Smooth muscle cell (in vitro differentiated cells): Measurements from ENCODE around the gene POC1A. TPM values are rescaled to one million over a fixed set of nuclear protein-coding genes. Genes with fewer than 3 reads are reported as not detected.
A peak's percentile ranks its signal among the peaks of the same experiment; 100 is the strongest.

Experiments
- DNase-seq: peaks from one replicate; lab custom pipeline; 2025; ENCODE audit not compliant: unreplicated experiment; lab: John Stamatoyannopoulos, UW
- H2AFZ ChIP-seq: fragments of 200-600 bp; sonication (generic); 2 replicates; pipeline ENCODE4 v1.6.0; 2016; ENCODE audit warnings: antibody characterized with exemption, low read depth, mild to moderate bottlenecking
- H3F3A ChIP-seq: fragments of 200-600 bp; sonication (generic); 2 replicates; pipeline ENCODE4 v1.6.0; 2017; ENCODE audit warnings: antibody characterized with exemption, low read depth
- H3K27ac ChIP-seq: fragments of 200-600 bp; sonication (generic); 2 replicates; pipeline ENCODE4 v1.5.1; 2016; ENCODE audit warnings: low read depth, mild to moderate bottlenecking
- H3K27me3 ChIP-seq: fragments of 200-600 bp; sonication (generic); 2 replicates; pipeline ENCODE4 v1.6.1; 2016; ENCODE audit warnings: low read depth, mild to moderate bottlenecking
- H3K36me3 ChIP-seq: fragments of 200-600 bp; sonication (generic); 2 replicates; pipeline ENCODE4 v1.5.1; 2016; ENCODE audit warnings: low read depth
- H3K4me1 ChIP-seq: fragments of 200-600 bp; sonication (generic); 2 replicates; pipeline ENCODE4 v1.5.1; 2016; ENCODE audit warnings: low read depth
- H3K4me2 ChIP-seq: fragments of 200-600 bp; sonication (generic); 2 replicates; pipeline ENCODE4 v1.6.0; 2016; ENCODE audit warnings: mild to moderate bottlenecking
- H3K4me3 ChIP-seq: fragments of 200-600 bp; sonication (generic); 2 replicates; pipeline ENCODE4 v1.5.1; 2016; ENCODE audit warnings: mild to moderate bottlenecking
- H3K79me2 ChIP-seq: fragments of 200-600 bp; sonication (generic); 2 replicates; pipeline ENCODE4 v1.6.0; 2016; ENCODE audit warnings: low read depth, mild to moderate bottlenecking
- H3K9ac ChIP-seq: fragments of 200-600 bp; sonication (generic); 2 replicates; pipeline ENCODE4 v1.6.0; 2016; ENCODE audit warnings: low read depth
- H3K9me3 ChIP-seq: fragments of 200-600 bp; sonication (generic); replicated peaks from 2 replicates; pipeline ENCODE4 v1.5.1; 2016; ENCODE audit warnings: low read depth
- H4K20me1 ChIP-seq: fragments of 200-600 bp; sonication (generic); 2 replicates; pipeline ENCODE4 v1.6.0; 2016; ENCODE audit warnings: low read depth
- CTCF ChIP-seq: fragments of 200-600 bp; sonication (generic); IDR thresholded peaks from 2 replicates; pipeline ENCODE4 v1.5.1; 2017; ENCODE audit warnings: borderline replicate concordance, mild to moderate bottlenecking, antibody characterized with exemption; ENCODE audit not compliant: insufficient read depth, poor library complexity, severe bottlenecking
- WGBS: methylation state at CpG from one replicate; pipeline ENCODE4 v1.1.7; 2016; ENCODE audit warnings: low lambda C conversion rate; 5-methylcytosine and 5-hydroxymethylcytosine counted together
- polyA plus RNA-seq: library from polyadenylated mRNA; unstranded; fragments of >200 nt; fragmentation: Nextera tagmentation; extraction: Ambion mirVana; gene quantifications from 2 replicates; pipeline ENCODE4 v1.2.1, GENCODE V29; 2016
- total RNA-seq: library from RNA; depleted of rRNA; stranded (reverse); fragments of >200 nt; gene quantifications from 2 replicates; pipeline ENCODE4 v1.2.3, GENCODE V29; 2014

POC1A gene
- 1.8 and 3.2 TPM in 2 replicates for total RNA-seq
- polyA plus RNA-seq, result 7.6 and 7.9 TPM in 2 replicates

DNA sequence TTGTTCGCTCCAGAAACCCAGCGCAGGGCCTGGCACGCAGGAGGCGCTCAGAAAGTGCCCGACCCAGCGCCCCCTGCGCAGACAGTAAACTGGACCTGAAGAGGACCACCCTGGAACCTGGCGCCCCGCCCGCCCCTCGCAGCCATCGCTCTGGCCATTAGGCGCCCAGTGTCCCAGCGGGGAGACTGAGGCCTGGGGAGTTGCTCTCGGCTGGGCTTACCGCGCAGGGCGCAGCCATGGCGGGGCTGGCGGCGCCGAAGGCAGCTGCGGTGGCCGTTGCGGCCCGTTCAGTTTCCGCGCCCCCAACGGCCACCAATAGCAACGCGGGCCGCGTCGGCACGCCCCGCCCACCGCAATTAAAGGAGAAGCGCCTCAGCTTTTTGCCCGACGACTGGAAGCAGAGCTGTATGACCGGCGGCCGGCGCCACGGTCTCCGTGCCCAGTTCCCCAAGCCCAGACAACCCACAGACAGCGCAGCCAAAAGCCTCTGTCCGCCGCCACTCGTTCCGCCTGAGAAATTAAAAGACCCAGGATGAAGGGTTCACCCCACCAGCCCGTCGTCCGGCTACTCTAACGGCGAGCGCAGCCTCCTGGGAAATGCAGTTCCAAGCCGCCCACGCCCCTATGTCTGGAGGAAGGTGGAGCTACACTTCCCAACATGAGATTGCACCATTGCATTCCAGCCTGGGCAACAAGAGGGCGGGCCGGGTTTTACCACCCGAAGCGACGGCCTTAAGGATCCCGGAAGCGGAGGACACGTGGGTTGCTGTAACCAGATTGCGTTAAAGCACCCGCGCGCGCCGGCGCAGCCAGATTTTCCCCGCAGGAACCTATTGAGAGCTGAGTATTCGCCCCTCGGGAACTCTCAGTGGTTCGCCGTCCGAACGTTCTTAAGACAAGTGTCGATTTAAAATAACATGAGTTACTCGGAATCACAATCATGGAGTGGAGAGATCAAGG, at the start of gene POC1A:
POC1A (minus strand) TSS at position 289 of the 960 bp plus-strand sequence; CDS start at position 238, 51 bp downstream.
- Histone ChIP-seq H3K27ac (peak within 1 kb of the TSS; percentile 82), H3K36me3 (no peaks in the 10 kb centered on the region), H3F3A (no peaks in the 10 kb centered on the region), H3K4me1 (peaks cover 4% of the 10 kb centered on the region), H4K20me1 (no peaks in the 10 kb centered on the region), H2AFZ (peak within 1 kb of the TSS; percentile 95), H3K27me3 (no peaks in the 10 kb centered on the region), H3K79me2 (peaks cover 13% of the 10 kb centered on the region), H3K4me3 (peak within 1 kb of the TSS; percentile 80), H3K9me3 (no peaks in the 10 kb centered on the region), H3K9ac (peak within 1 kb of the TSS; percentile 72), H3K4me2 (peak within 1 kb of the TSS; percentile 99)
- 1% methylated on average over 78 of the region's 83 CpGs for WGBS
- TF ChIP-seq CTCF, result no peak
- peak; percentile 95 for DNase-seq

- H3K27me3 ChIP-seq, result no peaks in the 10 kb centered on the region
- no peak for TF ChIP-seq CTCF
- peaks cover 31% of the 10 kb centered on the region for H4K20me1 ChIP-seq
- peaks cover 21% of the 10 kb centered on the region for H3K4me1 ChIP-seq
- H2AFZ ChIP-seq, result no peak overlapping the region
- no peak overlapping the region for H3K9ac ChIP-seq
- peaks cover 26% of the 10 kb centered on the region for H3K79me2 ChIP-seq
- no peak overlapping the region for H3K4me2 ChIP-seq
- no peak overlapping the region for H3K4me3 ChIP-seq
- H3K9me3 ChIP-seq, result no peaks in the 10 kb centered on the region
- H3K36me3 ChIP-seq, result peaks cover 32% of the 10 kb centered on the region
- H3K27ac ChIP-seq, result no peak overlapping the region
- DNase-seq, result no peak
- 93% methylated on average over 1 of the region's 1 CpG for WGBS
- H3F3A ChIP-seq, result peaks cover 4% of the 10 kb centered on the region
Measured at GRCh38 chr3:52203701-52204100, 49.5 kb upstream of the POC1A start.

- TF ChIP-seq CTCF, result no peak
- Histone ChIP-seq H3K9me3 (no peaks in the 10 kb centered on the region), H3K79me2 (peaks cover 33% of the 10 kb centered on the region), H3F3A (peaks cover 4% of the 10 kb centered on the region), H3K36me3 (peaks cover 25% of the 10 kb centered on the region), H3K27ac (peak overlapping the region; percentile 55), H2AFZ (no peak overlapping the region), H3K27me3 (no peaks in the 10 kb centered on the region), H3K4me3 (no peak overlapping the region), H3K9ac (no peak overlapping the region), H4K20me1 (peaks cover 34% of the 10 kb centered on the region), H3K4me2 (no peak overlapping the region), H3K4me1 (peaks cover 24% of the 10 kb centered on the region)
- DNase-seq, result no peak
- 90% methylated on average over 4 of the region's 4 CpGs for WGBS
Measured at GRCh38 chr3:52202384-52203077, 48.3 kb upstream of the POC1A start.
